Measurements from ENCODE around the gene INPP4A. TPM values are rescaled to one million over a fixed set of nuclear protein-coding genes. Genes with fewer than 3 reads are reported as not detected.
A peak's percentile ranks its signal among the peaks of the same experiment; 100 is the strongest.

The INPP4A gene
- total RNA-seq, 4 donors from 2014 or later: 30.7 to 58.9 (median 39.4) TPM

- Histone ChIP-seq H3K36me3 (no peaks in the 10 kb centered on the region), H3K27me3 (no peaks in the 10 kb centered on the region), H3K27ac (replicated peaks in 1 of 4) (peak overlapping the region in 3 of 4 donors; percentile 62 to 67 (median 66)), H3K4me3 (no peak overlapping the region), H3K4me1 (peaks cover 51 to 79% (median 72%) of the 10 kb centered on the region in 4 donors), H3K9me3 (no peaks in the 10 kb centered on the region)
- TF ChIP-seq EP300 (IDR thresholded peaks at IDR 0.05) (no peak), POLR2AphosphoS5 (IDR thresholded peaks at IDR 0.05) (no peak), POLR2A (IDR thresholded peaks at IDR 0.05; ENCODE audit: low read depth) (no peak), CTCF (IDR thresholded peaks at IDR 0.05) (no peak)
- intact Hi-C loops (cut with DNase I): no loop called here
- no peak for DNase-seq (ENCODE audit: extremely low spot score)
- 88% methylated on average over 10 of the region's 10 CpGs for whole genome bisulfite sequencing
These were observed 18.9 kb downstream of the INPP4A start for GRCh38 chr2:98463551-98463971.

GRCh38 chr2:98463988-98464771 is 19.5 kb downstream of the INPP4A start:
- WGBS: 74% methylated on average over 10 of the region's 10 CpGs
- intact Hi-C loops (cut with DNase I): no loop called here
- Histone ChIP-seq H3K27me3 (no peaks in the 10 kb centered on the region), H3K36me3 (no peaks in the 10 kb centered on the region), H3K27ac (replicated peaks in 1 of 4) (peak overlapping the region; percentile 59 to 67 (median 64)), H3K4me1 (peaks cover 51 to 78% (median 68%) of the 10 kb centered on the region in 4 donors), H3K4me3 (no peak overlapping the region), H3K9me3 (no peaks in the 10 kb centered on the region)
- DNase-seq (ENCODE audit: extremely low spot score): no peak
- TF ChIP-seq EP300 (IDR thresholded peaks at IDR 0.05) (no peak), CTCF (IDR thresholded peaks at IDR 0.05) (no peak), POLR2AphosphoS5 (IDR thresholded peaks at IDR 0.05) (no peak), POLR2A (IDR thresholded peaks at IDR 0.05; ENCODE audit: low read depth) (no peak)

GRCh38 chr2:98464772-98465310 is 20.2 kb downstream of the INPP4A start:
- TF ChIP-seq POLR2AphosphoS5 (IDR thresholded peaks at IDR 0.05) (peak; percentile 5 to 10), POLR2A (IDR thresholded peaks at IDR 0.05; ENCODE audit: low read depth) (no peak)
- Histone ChIP-seq H3K27ac (replicated peaks in 1 of 4) (peak overlapping the region; percentile 59 to 67 (median 64)), H3K9me3 (no peaks in the 10 kb centered on the region), H3K27me3 (no peaks in the 10 kb centered on the region), H3K36me3 (no peaks in the 10 kb centered on the region), H3K4me1 (peaks cover 46 to 72% (median 62%) of the 10 kb centered on the region in 4 donors), H3K4me3 (no peak overlapping the region)
- WGBS: 65% methylated on average over 12 of the region's 12 CpGs
- no peak for DNase-seq (ENCODE audit: extremely low spot score)
- intact Hi-C loops (cut with DNase I): no loop called here

GRCh38 chr2:98465456-98466226 is 21.0 kb downstream of the INPP4A start:
- no peaks in the 10 kb centered on the region for H3K36me3 ChIP-seq
- no peaks in the 10 kb centered on the region for H3K27me3 ChIP-seq
- no peak overlapping the region for H3K4me3 ChIP-seq
- H3K4me1 ChIP-seq: peaks cover 45 to 71% (median 58%) of the 10 kb centered on the region in 4 donors
- H3K27ac ChIP-seq (replicated peaks in 1 of 4): peak overlapping the region; percentile 59 to 67 (median 64)
- no peaks in the 10 kb centered on the region for H3K9me3 ChIP-seq
- TF ChIP-seq POLR2A (IDR thresholded peaks at IDR 0.05; ENCODE audit: low read depth) (no peak), POLR2AphosphoS5 (IDR thresholded peaks at IDR 0.05) (no peak), CTCF (IDR thresholded peaks at IDR 0.05) (no peak), EP300 (IDR thresholded peaks at IDR 0.05) (no peak)
- intact Hi-C loops (cut with DNase I): no loop called here
- WGBS: 42% methylated on average over 11 of the region's 11 CpGs
- DNase-seq (ENCODE audit: extremely low spot score): no peak

- DNase-seq (ENCODE audit: extremely low spot score): no peak
- H3K36me3 ChIP-seq: no peaks in the 10 kb centered on the region
- H3K9me3 ChIP-seq: no peaks in the 10 kb centered on the region
- TF ChIP-seq CTCF (IDR thresholded peaks at IDR 0.05) (no peak), POLR2A (IDR thresholded peaks at IDR 0.05; ENCODE audit: low read depth) (no peak), EP300 (IDR thresholded peaks at IDR 0.05) (no peak), POLR2AphosphoS5 (IDR thresholded peaks at IDR 0.05) (no peak)
- intact Hi-C loops (cut with DNase I): no loop called here
- H3K4me1 ChIP-seq: peaks cover 43 to 71% (median 57%) of the 10 kb centered on the region in 4 donors
- H3K27me3 ChIP-seq: no peaks in the 10 kb centered on the region
- 83% methylated on average over 11 of the region's 11 CpGs for WGBS
- no peak overlapping the region for H3K27ac ChIP-seq (replicated peaks in 1 of 4)
- no peak overlapping the region for H3K4me3 ChIP-seq
These were observed 22.5 kb downstream of the INPP4A start for GRCh38 chr2:98467082-98467536.
